ENCODE results near the gene CLEC17A.
"Not testable (repeated sequence)": the region's sequence is repeated elsewhere in the genome, so short reads cannot be mapped to it uniquely, and the experiment has no call there.

Gene CLEC17A

GRCh38 chr19:14551134-14552005, 31.5 kb upstream of the CLEC17A start:
- peak; percentile 54 for TF ChIP-seq CTCF (IDR thresholded peaks at IDR 0.05; ENCODE audit: low read depth, low read length, missing control alignments)
- H3K4me3 ChIP-seq (ENCODE audit: low read depth, low read length); H3K27me3 ChIP-seq (replicated peaks); H3K36me3 ChIP-seq (replicated peaks); in situ Hi-C loops (cut with HindIII; ENCODE audit: low pct_ligation_motif_present, low sequenced_read_pairs); H3K27ac ChIP-seq; DNase-seq: not testable (repeated sequence)

- H3K27me3 ChIP-seq (replicated peaks); H3K27ac ChIP-seq; H3K4me3 ChIP-seq (ENCODE audit: low read depth, low read length); DNase-seq; H3K36me3 ChIP-seq (replicated peaks); in situ Hi-C loops (cut with HindIII; ENCODE audit: low pct_ligation_motif_present, low sequenced_read_pairs): not testable (repeated sequence)
Measured at GRCh38 chr19:14552006-14552360, 30.9 kb upstream of the CLEC17A start.

- no peak for DNase-seq
- in situ Hi-C loops (cut with HindIII; ENCODE audit: low pct_ligation_motif_present, low sequenced_read_pairs), result no loop called here
- Histone ChIP-seq H3K27ac (no peak overlapping the region), H3K4me3 (ENCODE audit: low read depth, low read length) (no peak overlapping the region), H3K36me3 (replicated peaks) (no peaks in the 10 kb centered on the region), H3K27me3 (replicated peaks) (no peaks in the 10 kb centered on the region)
- no peak for TF ChIP-seq CTCF (IDR thresholded peaks at IDR 0.05; ENCODE audit: low read depth, low read length, missing control alignments)
Measured at GRCh38 chr19:14553042-14553938, 29.6 kb upstream of the CLEC17A start.

- in situ Hi-C loops (cut with HindIII; ENCODE audit: low pct_ligation_motif_present, low sequenced_read_pairs), result no loop called here
- no peak for TF ChIP-seq CTCF (IDR thresholded peaks at IDR 0.05; ENCODE audit: low read depth, low read length, missing control alignments)
- Histone ChIP-seq H3K27me3 (replicated peaks) (no peaks in the 10 kb centered on the region), H3K4me3 (ENCODE audit: low read depth, low read length) (no peak overlapping the region), H3K36me3 (replicated peaks) (no peaks in the 10 kb centered on the region), H3K27ac (no peak overlapping the region)
- no peak for DNase-seq
Measured at GRCh38 chr19:14553939-14554243, 29.0 kb upstream of the CLEC17A start.

- in situ Hi-C loops (cut with HindIII; ENCODE audit: low pct_ligation_motif_present, low sequenced_read_pairs), result no loop called here
Measured at GRCh38 chr19:14554382-14554812, 28.5 kb upstream of the CLEC17A start.

More at GRCh38 chr19:14554382-14554812, 28.5 kb upstream of the CLEC17A start:
- TF ChIP-seq CTCF (IDR thresholded peaks at IDR 0.05; ENCODE audit: low read depth, low read length, missing control alignments), result no peak
- DNase-seq, result no peak
- H3K27ac ChIP-seq, result no peak overlapping the region
- no peaks in the 10 kb centered on the region for H3K36me3 ChIP-seq (replicated peaks)
- H3K27me3 ChIP-seq (replicated peaks), result no peaks in the 10 kb centered on the region
- H3K4me3 ChIP-seq (ENCODE audit: low read depth, low read length), result no peak overlapping the region

Data from brain microvascular endothelial cell (primary cell).